Prostate gland (tissue), 2 donors: Measurements from ENCODE around the gene ADGRG6. TPM values are rescaled to one million over a fixed set of nuclear protein-coding genes. Genes with fewer than 3 reads are reported as not detected.

Experiments
- DNase-seq: peaks from one replicate; pipeline ENCODE4 v3.0.0-alpha.2; 2019; ENCODE audit warnings: low spot score
- H3K27ac ChIP-seq, 2 donors: fragments of 200-600 bp; sonication (generic); 2 replicates each; pipeline ENCODE4 v1.5.1; 2017 to 2019
- H3K27me3 ChIP-seq: fragments of 200-600 bp; sonication (generic); replicated peaks from 2 replicates; pipeline ENCODE4 v1.5.1; 2019; ENCODE audit not compliant: insufficient read depth
- H3K36me3 ChIP-seq, 2 donors: fragments of 200-600 bp; sonication (generic); 1 replicate in 1 of 2; 2 replicates in 1 of 2; pipeline versions ENCODE4 v1.5.1 to v1.8.1; 2017 to 2019
- H3K4me1 ChIP-seq: fragments of 200-600 bp; sonication (generic); replicated peaks from 2 replicates; pipeline ENCODE4 v1.5.1; 2019
- H3K4me3 ChIP-seq, 2 donors: fragments of 200-600 bp; sonication (generic); 2 replicates each; pipeline ENCODE4 v1.5.1; 2017 to 2019
- H3K9me3 ChIP-seq: fragments of 200-600 bp; sonication (generic); 2 replicates; pipeline ENCODE4 v1.5.1; 2017
- POLR2A ChIP-seq: fragments of 450-650 bp; IDR thresholded peaks from one replicate; pipeline ENCODE4 v1.6.1; 2016; ENCODE audit warnings: antibody characterized with exemption, mild to moderate bottlenecking
- POLR2AphosphoS5 ChIP-seq: sonication (generic); formaldehyde crosslinking; IDR thresholded peaks from one replicate; pipeline ENCODE4 v1.6.1; 2017; ENCODE audit warnings: antibody characterized with exemption
- WGBS: methylation state at CpG from one replicate; pipeline ENCODE4 v1.1.5; 2018; 5-methylcytosine and 5-hydroxymethylcytosine counted together
- intact Hi-C: fragments of 100-400 bp; cut with DNase I; formaldehyde crosslinking; loops from one replicate; pipeline ENCODE4 v1.14.2; 2022
- total RNA-seq, 2 donors: library from RNA; depleted of rRNA; stranded (reverse); fragments of >200 nt; gene quantifications; one replicate each; pipeline ENCODE4 v1.1.0, GENCODE V29; 2016
- TF ChIP-seq, protein P1 (sequence below), 4 experiments: fragments of 200-600 bp in 2 of 4; fragments of 450-650 bp in 2 of 4; sonication (generic) in 2 of 4; IDR thresholded peaks; 1 replicate in 3 of 4; 2 replicates in 1 of 4; pipeline ENCODE4 v1.5.1; 2016 to 2019; ENCODE audit warnings: antibody characterized with exemption in 4 of 4, mild to moderate bottlenecking in 2 of 4, moderate library complexity in 2 of 4

The ADGRG6 gene
- total RNA-seq, 2 donors from 2014 or later, result 13.5 to 18.0 TPM

DNA sequence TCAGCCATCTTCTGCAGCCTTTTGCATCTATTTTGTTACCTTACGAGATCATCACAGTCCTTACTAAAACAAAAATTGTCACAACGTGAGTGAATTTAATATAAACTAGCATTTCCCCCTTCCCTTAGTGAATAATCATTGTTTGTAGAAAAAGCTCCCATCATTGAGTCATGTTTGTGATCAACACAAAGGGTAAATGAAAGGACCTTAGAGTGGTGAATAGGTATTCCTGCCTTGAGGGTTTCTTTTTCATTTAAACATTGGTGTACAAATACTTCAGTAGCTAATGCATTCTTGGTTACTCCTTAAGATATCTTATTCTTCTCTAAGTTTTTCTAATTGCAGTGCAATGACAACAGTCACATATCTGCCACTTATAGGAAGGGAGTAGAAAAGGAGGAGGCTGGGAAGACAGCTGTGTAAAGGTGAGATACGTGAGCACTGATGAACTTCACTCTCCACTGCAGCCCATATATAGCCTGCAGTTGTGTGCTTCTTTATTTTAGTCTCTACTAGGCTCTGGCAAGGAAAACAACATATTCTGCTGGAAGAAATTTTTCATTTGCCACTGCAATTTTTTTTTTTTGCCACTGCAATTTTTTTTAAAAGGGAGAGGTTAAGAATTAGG, 27.8 kb downstream of the ADGRG6 start:
- no peak overlapping the region for H3K4me3 ChIP-seq
- no peaks in the 10 kb centered on the region for H3K27me3 ChIP-seq
- intact Hi-C loops, result no loop called here
- WGBS, result 73% methylated on average over 3 of the region's 3 CpGs
- H3K27ac ChIP-seq, result no peak overlapping the region
- no peaks in the 10 kb centered on the region for H3K9me3 ChIP-seq
- TF ChIP-seq POLR2A, result no peak
- H3K36me3 ChIP-seq, result no peaks in the 10 kb centered on the region
- DNase-seq, result no peak
- H3K4me1 ChIP-seq, result no peaks in the 10 kb centered on the region

GRCh38 chr6:142331075-142331551, 29.3 kb downstream of the ADGRG6 start:
- DNase-seq, result no peak
- TF ChIP-seq POLR2A (no peak), POLR2AphosphoS5 (no peak)
- TF ChIP-seq, protein P1, sequence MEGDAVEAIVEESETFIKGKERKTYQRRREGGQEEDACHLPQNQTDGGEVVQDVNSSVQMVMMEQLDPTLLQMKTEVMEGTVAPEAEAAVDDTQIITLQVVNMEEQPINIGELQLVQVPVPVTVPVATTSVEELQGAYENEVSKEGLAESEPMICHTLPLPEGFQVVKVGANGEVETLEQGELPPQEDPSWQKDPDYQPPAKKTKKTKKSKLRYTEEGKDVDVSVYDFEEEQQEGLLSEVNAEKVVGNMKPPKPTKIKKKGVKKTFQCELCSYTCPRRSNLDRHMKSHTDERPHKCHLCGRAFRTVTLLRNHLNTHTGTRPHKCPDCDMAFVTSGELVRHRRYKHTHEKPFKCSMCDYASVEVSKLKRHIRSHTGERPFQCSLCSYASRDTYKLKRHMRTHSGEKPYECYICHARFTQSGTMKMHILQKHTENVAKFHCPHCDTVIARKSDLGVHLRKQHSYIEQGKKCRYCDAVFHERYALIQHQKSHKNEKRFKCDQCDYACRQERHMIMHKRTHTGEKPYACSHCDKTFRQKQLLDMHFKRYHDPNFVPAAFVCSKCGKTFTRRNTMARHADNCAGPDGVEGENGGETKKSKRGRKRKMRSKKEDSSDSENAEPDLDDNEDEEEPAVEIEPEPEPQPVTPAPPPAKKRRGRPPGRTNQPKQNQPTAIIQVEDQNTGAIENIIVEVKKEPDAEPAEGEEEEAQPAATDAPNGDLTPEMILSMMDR (IDR thresholded peaks at IDR 0.05), result no peak
- intact Hi-C loops, result no loop called here
- Histone ChIP-seq H3K4me3 (no peak overlapping the region), H3K27ac (no peak overlapping the region), H3K4me1 (no peaks in the 10 kb centered on the region), H3K9me3 (no peaks in the 10 kb centered on the region), H3K36me3 (no peaks in the 10 kb centered on the region), H3K27me3 (no peaks in the 10 kb centered on the region)
- WGBS, result 52% methylated on average over 2 of the region's 2 CpGs

- intact Hi-C loops, result no loop called here
- Histone ChIP-seq H3K4me1 (no peaks in the 10 kb centered on the region), H3K36me3 (no peaks in the 10 kb centered on the region), H3K27me3 (no peaks in the 10 kb centered on the region), H3K9me3 (no peaks in the 10 kb centered on the region), H3K4me3 (no peak overlapping the region), H3K27ac (no peak overlapping the region)
- TF ChIP-seq POLR2A (no peak), POLR2AphosphoS5 (no peak)
- TF ChIP-seq, protein P1 (IDR thresholded peaks at IDR 0.05), result no peak
- no peak for DNase-seq
- WGBS, result 78% methylated on average over 3 of the region's 3 CpGs
Observed at GRCh38 chr6:142331601-142332000, 29.8 kb downstream of the ADGRG6 start.

GRCh38 chr6:142332393-142333098, 30.7 kb downstream of the ADGRG6 start:
- Histone ChIP-seq H3K36me3 (no peaks in the 10 kb centered on the region), H3K27ac (no peak overlapping the region), H3K4me3 (no peak overlapping the region), H3K9me3 (no peaks in the 10 kb centered on the region), H3K27me3 (no peaks in the 10 kb centered on the region), H3K4me1 (no peaks in the 10 kb centered on the region)
- TF ChIP-seq, protein P1 (IDR thresholded peaks at IDR 0.05), result no peak
- TF ChIP-seq POLR2A (no peak), POLR2AphosphoS5 (no peak)
- WGBS, result 79% methylated on average over 7 of the region's 7 CpGs
- intact Hi-C loops, result no loop called here
- DNase-seq, result no peak

DNA sequence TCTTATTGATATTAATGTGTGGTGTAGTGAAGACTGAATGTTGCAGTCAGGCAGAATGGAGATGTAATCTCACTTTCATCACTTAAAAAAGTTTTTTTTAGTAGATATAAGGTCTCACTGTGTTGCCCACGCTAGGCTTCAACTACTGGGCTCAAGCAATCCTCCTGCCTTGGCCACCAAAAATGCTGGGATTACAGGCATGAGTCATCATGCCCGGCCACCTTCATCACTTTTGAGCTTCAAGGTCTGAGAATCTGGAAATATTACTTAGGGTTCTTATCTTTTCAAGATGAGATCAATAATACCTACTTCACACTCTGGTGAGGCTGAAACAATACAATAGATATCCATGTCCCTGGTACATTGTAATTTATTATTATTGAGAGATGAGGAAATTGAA, 31.6 kb downstream of the ADGRG6 start:
- no peaks in the 10 kb centered on the region for H3K9me3 ChIP-seq
- no peak for DNase-seq
- H3K27ac ChIP-seq, result no peak overlapping the region
- TF ChIP-seq POLR2AphosphoS5 (no peak), POLR2A (no peak)
- TF ChIP-seq, protein P1 (IDR thresholded peaks at IDR 0.05), result no peak
- no peak overlapping the region for H3K4me3 ChIP-seq
- H3K36me3 ChIP-seq, result no peaks in the 10 kb centered on the region
- H3K4me1 ChIP-seq, result no peaks in the 10 kb centered on the region
- 88% methylated on average over 2 of the region's 2 CpGs for WGBS
- intact Hi-C loops, result no loop called here
- no peaks in the 10 kb centered on the region for H3K27me3 ChIP-seq
